OCI-LY3 (cell line): Measurements from ENCODE around the gene EIPR1.

Experiments used
- EZH2phosphoT487 ChIP-seq: fragments of 200-600 bp; shearing (Covaris generic); IDR thresholded peaks from 2 replicates; pipeline ENCODE4 v1.6.1; 2018; ENCODE audit warnings: antibody characterized with exemption, mixed run types, low read depth
- TF ChIP-seq, protein P1 (sequence below): fragments of 200-600, 300-600 bp; sonication (generic); IDR thresholded peaks from 2 replicates; pipeline ENCODE4 v1.5.1; 2014; ENCODE audit warnings: antibody characterized with exemption, low read length, low read depth

DNA sequence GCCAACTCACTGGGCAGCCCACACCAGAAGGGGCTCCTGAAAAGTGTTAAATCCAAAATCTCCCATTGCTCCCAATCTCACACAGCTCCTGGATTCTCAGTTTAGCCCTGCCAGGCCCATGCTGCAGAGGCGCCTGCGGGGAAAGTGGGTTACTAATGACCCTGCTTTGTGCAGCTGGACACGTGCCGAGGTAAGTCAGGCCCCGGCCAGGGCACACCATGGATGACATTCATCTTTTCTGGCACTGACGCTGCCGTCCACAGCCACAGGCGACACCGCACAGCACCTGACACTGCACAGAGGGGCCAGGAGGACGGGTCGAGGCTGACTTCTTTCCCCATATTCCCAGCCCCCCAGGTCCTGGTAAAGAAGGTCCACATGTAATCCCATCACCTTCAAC is 193.5 kb downstream of the EIPR1 start:
- TF ChIP-seq EZH2phosphoT487: no peak
- TF ChIP-seq, protein P1, sequence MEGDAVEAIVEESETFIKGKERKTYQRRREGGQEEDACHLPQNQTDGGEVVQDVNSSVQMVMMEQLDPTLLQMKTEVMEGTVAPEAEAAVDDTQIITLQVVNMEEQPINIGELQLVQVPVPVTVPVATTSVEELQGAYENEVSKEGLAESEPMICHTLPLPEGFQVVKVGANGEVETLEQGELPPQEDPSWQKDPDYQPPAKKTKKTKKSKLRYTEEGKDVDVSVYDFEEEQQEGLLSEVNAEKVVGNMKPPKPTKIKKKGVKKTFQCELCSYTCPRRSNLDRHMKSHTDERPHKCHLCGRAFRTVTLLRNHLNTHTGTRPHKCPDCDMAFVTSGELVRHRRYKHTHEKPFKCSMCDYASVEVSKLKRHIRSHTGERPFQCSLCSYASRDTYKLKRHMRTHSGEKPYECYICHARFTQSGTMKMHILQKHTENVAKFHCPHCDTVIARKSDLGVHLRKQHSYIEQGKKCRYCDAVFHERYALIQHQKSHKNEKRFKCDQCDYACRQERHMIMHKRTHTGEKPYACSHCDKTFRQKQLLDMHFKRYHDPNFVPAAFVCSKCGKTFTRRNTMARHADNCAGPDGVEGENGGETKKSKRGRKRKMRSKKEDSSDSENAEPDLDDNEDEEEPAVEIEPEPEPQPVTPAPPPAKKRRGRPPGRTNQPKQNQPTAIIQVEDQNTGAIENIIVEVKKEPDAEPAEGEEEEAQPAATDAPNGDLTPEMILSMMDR: no peak
